ENCODE measurements around the gene IMP3. TPM values are rescaled to one million over a fixed set of nuclear protein-coding genes. Genes with fewer than 3 reads are reported as not detected.

Gene IMP3
- total and polyA plus RNA-seq, 2 donors from 2014 or later: 52.0 to 95.0 TPM

DNA sequence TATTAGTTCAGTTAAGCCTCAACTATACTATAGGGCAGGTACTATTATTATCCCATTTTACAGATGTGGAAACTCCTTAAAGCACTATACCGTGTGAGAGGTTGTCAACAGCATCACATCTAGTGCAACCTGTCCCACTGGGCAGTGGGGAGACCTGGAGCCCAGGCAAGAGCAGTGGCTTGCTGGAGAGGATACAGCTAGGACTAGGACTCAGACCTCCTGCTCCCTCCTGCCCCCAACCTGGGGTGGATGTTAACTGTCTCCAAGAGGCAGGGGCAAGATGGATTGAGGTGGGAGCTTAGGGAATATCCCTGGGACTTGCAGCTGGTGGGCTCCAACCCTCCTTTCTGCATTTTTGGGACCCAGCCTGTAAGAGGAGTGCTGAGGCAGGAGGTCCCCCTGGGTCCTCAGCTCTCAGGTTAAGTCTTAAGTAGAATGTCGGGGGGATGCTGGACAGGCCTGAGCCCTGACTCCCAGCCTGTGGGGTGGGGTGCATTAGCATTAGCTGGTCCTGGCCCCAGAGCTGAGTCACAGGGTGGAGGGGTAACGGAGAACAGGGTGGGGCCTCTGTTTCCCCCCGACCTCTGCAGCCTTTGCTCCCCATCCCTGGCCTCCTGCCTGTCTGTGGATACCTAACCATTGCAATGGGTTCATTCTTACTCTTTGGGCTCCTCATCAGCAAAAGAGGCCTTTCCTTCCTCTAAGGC, 14.3 kb upstream of the IMP3 start:
- H3K9ac ChIP-seq (ENCODE audit: low read length in 3 of 3): peak overlapping the region in 1 of 3 donors; percentile 19
- FAIRE-seq: no peak
- intact Hi-C loops (cut with DNase I): no loop called here
- H3K9me3 ChIP-seq (ENCODE audit: control insufficient read depth in 2 of 3, insufficient read depth in 1 of 3, low read length in 3 of 3): no peaks in the 10 kb centered on the region
- no peak for DNase-seq
- H3K27me3 ChIP-seq (ENCODE audit: control insufficient read depth, insufficient read depth, low read length): no peaks in the 10 kb centered on the region
- no peak overlapping the region for H3K4me3 ChIP-seq (ENCODE audit: low read length in 3 of 3)
- peaks cover 0 to 8% (median 2%) of the 10 kb centered on the region in 3 donors for H3K36me3 ChIP-seq (ENCODE audit: control insufficient read depth in 2 of 3, insufficient read depth in 3 of 3, low read length in 3 of 3)
- H3K27ac ChIP-seq (ENCODE audit: low read depth in 2 of 2, low read length in 2 of 2): no peak overlapping the region
- H3K4me1 ChIP-seq (ENCODE audit: control insufficient read depth in 2 of 3, insufficient read depth in 2 of 3, low read depth in 1 of 3, low read length in 3 of 3): peaks cover 0 to 37% (median 31%) of the 10 kb centered on the region in 3 donors
- TF ChIP-seq, protein P1, sequence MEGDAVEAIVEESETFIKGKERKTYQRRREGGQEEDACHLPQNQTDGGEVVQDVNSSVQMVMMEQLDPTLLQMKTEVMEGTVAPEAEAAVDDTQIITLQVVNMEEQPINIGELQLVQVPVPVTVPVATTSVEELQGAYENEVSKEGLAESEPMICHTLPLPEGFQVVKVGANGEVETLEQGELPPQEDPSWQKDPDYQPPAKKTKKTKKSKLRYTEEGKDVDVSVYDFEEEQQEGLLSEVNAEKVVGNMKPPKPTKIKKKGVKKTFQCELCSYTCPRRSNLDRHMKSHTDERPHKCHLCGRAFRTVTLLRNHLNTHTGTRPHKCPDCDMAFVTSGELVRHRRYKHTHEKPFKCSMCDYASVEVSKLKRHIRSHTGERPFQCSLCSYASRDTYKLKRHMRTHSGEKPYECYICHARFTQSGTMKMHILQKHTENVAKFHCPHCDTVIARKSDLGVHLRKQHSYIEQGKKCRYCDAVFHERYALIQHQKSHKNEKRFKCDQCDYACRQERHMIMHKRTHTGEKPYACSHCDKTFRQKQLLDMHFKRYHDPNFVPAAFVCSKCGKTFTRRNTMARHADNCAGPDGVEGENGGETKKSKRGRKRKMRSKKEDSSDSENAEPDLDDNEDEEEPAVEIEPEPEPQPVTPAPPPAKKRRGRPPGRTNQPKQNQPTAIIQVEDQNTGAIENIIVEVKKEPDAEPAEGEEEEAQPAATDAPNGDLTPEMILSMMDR (IDR thresholded peaks at IDR 0.05; ENCODE audit: borderline replicate concordance, extremely low read depth, insufficient read depth): no peak

DNA sequence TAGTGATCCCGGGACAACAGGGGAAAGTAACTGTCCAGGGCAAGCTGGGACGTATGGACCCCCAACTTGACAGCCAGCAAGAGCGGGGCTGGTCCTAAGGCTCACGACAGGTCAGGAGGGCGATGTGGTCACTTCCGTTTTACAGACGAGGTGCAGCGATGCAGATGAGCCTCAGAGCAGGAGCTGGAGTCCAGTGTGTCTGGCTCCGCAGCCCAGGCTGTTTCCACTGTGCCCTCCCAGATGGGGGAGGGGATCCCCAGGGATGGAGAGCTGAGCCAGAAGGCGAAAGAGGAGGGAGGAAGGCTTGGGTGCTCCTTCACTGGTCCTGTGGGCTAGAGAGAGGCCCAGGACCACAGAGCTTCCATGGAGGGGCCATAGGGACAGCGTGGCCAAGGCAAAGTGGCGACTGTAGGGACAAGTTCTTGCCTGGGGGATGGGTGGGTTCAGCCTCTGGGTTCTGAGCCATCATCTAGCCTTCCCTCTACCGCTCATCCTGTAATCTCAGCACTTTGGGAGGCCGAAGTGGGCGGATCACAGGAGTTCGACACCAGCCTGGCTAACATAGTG, 13.4 kb upstream of the IMP3 start:
- TF ChIP-seq, protein P1 (IDR thresholded peaks at IDR 0.05; ENCODE audit: borderline replicate concordance, extremely low read depth, insufficient read depth): no peak
- Histone ChIP-seq H3K4me1 (ENCODE audit: control insufficient read depth in 2 of 3, insufficient read depth in 2 of 3, low read depth in 1 of 3, low read length in 3 of 3) (peaks cover 0 to 45% (median 38%) of the 10 kb centered on the region in 3 donors), H3K27ac (ENCODE audit: low read depth in 2 of 2, low read length in 2 of 2) (no peak overlapping the region), H3K4me3 (ENCODE audit: low read length in 3 of 3) (no peak overlapping the region), H3K9me3 (ENCODE audit: control insufficient read depth in 2 of 3, insufficient read depth in 1 of 3, low read length in 3 of 3) (no peaks in the 10 kb centered on the region), H3K9ac (ENCODE audit: low read length in 3 of 3) (no peak overlapping the region), H3K36me3 (ENCODE audit: control insufficient read depth in 2 of 3, insufficient read depth in 3 of 3, low read length in 3 of 3) (peaks cover 0 to 6% (median 2%) of the 10 kb centered on the region in 3 donors), H3K27me3 (ENCODE audit: control insufficient read depth, insufficient read depth, low read length) (no peaks in the 10 kb centered on the region)
- intact Hi-C loops (cut with DNase I): no loop called here
- no peak for FAIRE-seq
- DNase-seq: peak in 2 of 5 donors; percentile 21 to 37

DNA sequence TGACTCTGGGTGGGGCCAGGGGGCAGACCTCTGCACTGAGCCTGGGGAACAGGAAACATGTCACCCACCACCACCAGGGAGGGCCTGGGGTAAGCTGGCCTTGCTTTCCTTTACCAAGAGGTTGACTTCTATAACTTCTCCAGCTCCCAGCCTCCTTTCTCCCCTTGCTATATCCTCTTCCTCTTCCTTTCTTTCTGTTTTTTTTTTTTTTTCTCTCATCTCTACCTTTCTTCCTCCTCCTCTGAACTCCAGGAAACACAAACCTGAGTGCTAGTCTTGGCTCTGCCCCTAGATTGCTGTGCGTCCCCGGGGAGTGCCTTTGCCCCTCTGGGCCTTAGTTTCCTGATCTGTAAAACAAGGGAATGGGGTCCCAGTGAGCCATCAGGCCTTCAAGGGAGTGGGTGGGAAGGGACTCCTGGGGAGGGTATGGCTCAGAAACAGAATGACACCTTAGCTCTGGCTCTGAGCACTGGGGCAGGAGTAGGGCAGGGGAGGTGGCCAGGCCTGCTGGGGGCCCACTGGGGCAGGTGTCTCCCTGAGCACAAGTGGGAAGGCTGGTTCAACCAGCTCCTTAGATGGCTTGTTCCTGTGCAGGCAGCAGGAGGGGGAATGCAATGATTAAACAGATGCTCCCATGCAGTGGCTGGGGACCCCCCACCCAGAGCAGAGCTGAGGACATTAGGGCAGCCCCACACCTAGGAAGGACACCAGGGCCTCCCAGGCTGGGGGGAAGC, 12.0 kb upstream of the IMP3 start:
- H3K9ac ChIP-seq (ENCODE audit: low read length in 3 of 3): peak overlapping the region in 1 of 3 donors; percentile 15

More for the DNA sequence above, 12.0 kb upstream of the IMP3 start:
- H3K9me3 ChIP-seq (ENCODE audit: control insufficient read depth in 2 of 3, insufficient read depth in 1 of 3, low read length in 3 of 3): no peaks in the 10 kb centered on the region
- no peak for DNase-seq
- no peaks in the 10 kb centered on the region for H3K27me3 ChIP-seq (ENCODE audit: control insufficient read depth, insufficient read depth, low read length)
- intact Hi-C loops (cut with DNase I): no loop called here
- FAIRE-seq: no peak
- TF ChIP-seq, protein P1 (IDR thresholded peaks at IDR 0.05; ENCODE audit: borderline replicate concordance, extremely low read depth, insufficient read depth): no peak
- peaks cover 0 to 6% (median 0%) of the 10 kb centered on the region in 3 donors for H3K36me3 ChIP-seq (ENCODE audit: control insufficient read depth in 2 of 3, insufficient read depth in 3 of 3, low read length in 3 of 3)
- peaks cover 0 to 45% (median 38%) of the 10 kb centered on the region in 3 donors for H3K4me1 ChIP-seq (ENCODE audit: control insufficient read depth in 2 of 3, insufficient read depth in 2 of 3, low read depth in 1 of 3, low read length in 3 of 3)
- peak overlapping the region in 1 of 3 donors; percentile 96 for H3K4me3 ChIP-seq (ENCODE audit: low read length in 3 of 3)
- H3K27ac ChIP-seq (ENCODE audit: low read depth in 2 of 2, low read length in 2 of 2): no peak overlapping the region
